ENCODE data around the gene SHANK2. TPM values are rescaled to one million over a fixed set of nuclear protein-coding genes. Genes with fewer than 3 reads are reported as not detected.

Gene SHANK2
- total RNA-seq, 1 donor from 2014 or later: 10.0 TPM

GRCh38 chr11:71245601-71246391, 6.6 kb downstream of the SHANK2 start:
- H3K4me1 Mint-ChIP-seq: peaks cover 26% of the 10 kb centered on the region
- no peak for DNase-seq (ENCODE audit: low read depth, low spot score)
- H3K36me3 Mint-ChIP-seq (ENCODE audit: low read depth): no peaks in the 10 kb centered on the region
- H3K27me3 Mint-ChIP-seq (ENCODE audit: low read depth): peaks cover 36% of the 10 kb centered on the region
- H3K4me3 Mint-ChIP-seq: no peak overlapping the region
- no peak overlapping the region for H3K27ac Mint-ChIP-seq (ENCODE audit: unreplicated experiment)
- no peaks in the 10 kb centered on the region for H3K9me3 Mint-ChIP-seq
- TF ChIP-seq CTCF (conservative IDR thresholded peaks at IDR 0.05): no peak

GRCh38 chr11:71244116-71244810, 8.1 kb downstream of the SHANK2 start:
- H3K9me3 Mint-ChIP-seq: no peaks in the 10 kb centered on the region
- H3K36me3 Mint-ChIP-seq (ENCODE audit: low read depth): no peaks in the 10 kb centered on the region
- no peak overlapping the region for H3K27ac Mint-ChIP-seq (ENCODE audit: unreplicated experiment)
- TF ChIP-seq CTCF (conservative IDR thresholded peaks at IDR 0.05): no peak
- no peak overlapping the region for H3K4me3 Mint-ChIP-seq
- H3K27me3 Mint-ChIP-seq (ENCODE audit: low read depth): peaks cover 21% of the 10 kb centered on the region
- H3K4me1 Mint-ChIP-seq: peaks cover 26% of the 10 kb centered on the region
- DNase-seq (ENCODE audit: low read depth, low spot score): no peak

DNA sequence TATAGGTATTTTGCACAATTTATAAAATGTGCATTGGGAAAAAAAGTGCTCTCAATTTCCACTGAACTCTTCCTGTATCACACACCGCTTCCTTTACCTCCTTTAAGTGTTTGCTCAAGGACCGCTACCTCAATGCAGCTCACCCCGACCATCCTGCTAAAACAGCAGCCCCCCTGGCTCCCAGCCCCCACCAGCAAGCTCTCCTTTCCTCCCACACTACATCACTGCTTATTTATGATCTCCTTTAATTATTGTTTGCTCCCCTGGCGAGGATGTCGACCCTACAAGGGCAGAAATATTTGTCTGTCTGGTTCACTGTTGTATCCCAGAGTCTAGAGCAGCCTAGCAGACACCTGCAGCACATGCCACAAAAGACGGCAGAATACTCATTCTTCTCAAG, 10.0 kb downstream of the SHANK2 start:
- peaks cover 3% of the 10 kb centered on the region for H3K27me3 Mint-ChIP-seq (ENCODE audit: low read depth)
- H3K9me3 Mint-ChIP-seq: no peaks in the 10 kb centered on the region
- no peak overlapping the region for H3K4me3 Mint-ChIP-seq
- DNase-seq (ENCODE audit: low read depth, low spot score): no peak
- no peak for TF ChIP-seq CTCF (conservative IDR thresholded peaks at IDR 0.05)
- no peak overlapping the region for H3K27ac Mint-ChIP-seq (ENCODE audit: unreplicated experiment)
- no peaks in the 10 kb centered on the region for H3K36me3 Mint-ChIP-seq (ENCODE audit: low read depth)
- peaks cover 24% of the 10 kb centered on the region for H3K4me1 Mint-ChIP-seq

GRCh38 chr11:71241721-71242259, 10.6 kb downstream of the SHANK2 start:
- no peak for TF ChIP-seq CTCF (conservative IDR thresholded peaks at IDR 0.05)
- Mint-ChIP-seq H3K4me3 (no peak overlapping the region), H3K4me1 (peaks cover 26% of the 10 kb centered on the region), H3K27ac (ENCODE audit: unreplicated experiment) (no peak overlapping the region), H3K9me3 (no peaks in the 10 kb centered on the region), H3K36me3 (ENCODE audit: low read depth) (no peaks in the 10 kb centered on the region), H3K27me3 (ENCODE audit: low read depth) (peaks cover 3% of the 10 kb centered on the region)
- DNase-seq (ENCODE audit: low read depth, low spot score): no peak

DNA sequence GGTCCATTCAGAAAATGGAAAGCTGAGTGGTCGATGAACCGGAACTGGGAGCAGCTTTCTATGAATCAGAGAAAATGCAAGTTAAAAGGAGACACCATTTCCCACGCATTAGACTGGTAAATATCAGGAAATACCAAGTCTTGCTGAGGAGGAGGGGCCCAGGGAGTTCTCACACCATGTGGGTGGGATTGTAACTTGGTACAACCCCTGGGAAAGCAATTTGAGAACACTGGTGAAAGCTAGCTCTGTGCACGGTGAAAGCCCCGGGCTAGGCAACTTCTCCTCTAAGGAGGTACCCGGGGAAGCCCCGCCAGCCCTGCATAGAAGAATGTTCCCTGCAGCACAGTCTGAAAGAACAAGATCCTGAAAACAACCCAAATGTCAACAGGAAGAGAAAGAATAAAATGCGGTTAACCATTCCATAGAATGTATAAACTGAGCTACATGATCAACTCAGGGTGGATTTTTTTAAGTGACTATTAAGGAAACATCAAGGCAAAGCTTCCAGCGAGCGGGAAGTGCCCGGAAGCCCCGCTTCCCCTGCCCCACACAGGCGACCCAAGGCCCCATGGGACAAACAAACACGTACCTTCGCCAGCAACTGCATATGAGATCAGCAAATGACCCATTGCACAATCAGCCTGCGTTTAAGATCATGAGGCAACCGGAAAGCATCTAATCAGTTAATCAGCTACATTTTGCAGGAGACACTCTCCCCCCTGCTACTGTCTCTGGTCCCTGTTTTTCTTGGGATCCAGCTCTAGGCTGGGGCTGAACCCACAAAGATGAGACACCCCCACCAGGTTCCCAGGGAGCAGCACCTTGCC, 11.3 kb downstream of the SHANK2 start:
- no peak overlapping the region for H3K27ac Mint-ChIP-seq (ENCODE audit: unreplicated experiment)
- peak overlapping the region; percentile 24 for H3K4me3 Mint-ChIP-seq
- no peak for TF ChIP-seq CTCF (conservative IDR thresholded peaks at IDR 0.05)
- H3K27me3 Mint-ChIP-seq (ENCODE audit: low read depth): peaks cover 3% of the 10 kb centered on the region
- H3K9me3 Mint-ChIP-seq: no peaks in the 10 kb centered on the region
- peak; percentile 34 for DNase-seq (ENCODE audit: low read depth, low spot score)
- peaks cover 26% of the 10 kb centered on the region for H3K4me1 Mint-ChIP-seq
- no peaks in the 10 kb centered on the region for H3K36me3 Mint-ChIP-seq (ENCODE audit: low read depth)

All from neural crest cell (in vitro differentiated cells).